Upper lobe of left lung (tissue), 6 donors: ENCODE measurements around the gene RBM4. TPM values are rescaled to one million over a fixed set of nuclear protein-coding genes. Genes with fewer than 3 reads are reported as not detected.
"Not testable (repeated sequence)": the region's sequence is repeated elsewhere in the genome, so short reads cannot be mapped to it uniquely, and the experiment has no call there.

Experiments used
- ATAC-seq, 2 donors: fragments of 200-7000 bp; cut with Tn5 transposase; one replicate each; pipeline ENCODE4 v1.9.1; 2022; ENCODE audit warnings: mild to moderate bottlenecking in 2 of 2, moderate library complexity in 2 of 2; ENCODE audit not compliant: low FRiP score in 2 of 2
- DNase-seq, 2 donors: peaks; one replicate each; pipeline ENCODE4 v3.0.0-alpha.2; 2019 to 2020
- H3K27ac ChIP-seq, 4 donors: fragments of 200-600 bp; sonication (generic); one replicate each; pipeline ENCODE4 v1.5.1; 2016 to 2019
- H3K27me3 ChIP-seq, 4 donors: fragments of 200-600 bp; sonication (generic); one replicate each; pipeline ENCODE4 v1.5.1; 2017 to 2019
- H3K36me3 ChIP-seq, 4 donors: fragments of 200-600 bp; sonication (generic); one replicate each; pipeline ENCODE4 v1.5.1; 2016 to 2019
- H3K4me1 ChIP-seq, 4 donors: fragments of 200-600 bp; sonication (generic); one replicate each; pipeline ENCODE4 v1.5.1; 2018 to 2019
- H3K4me3 ChIP-seq, 4 donors: fragments of 200-600 bp; sonication (generic); one replicate each; pipeline ENCODE4 v1.5.1; 2017 to 2019; ENCODE audit warnings: mild to moderate bottlenecking in 2 of 4, moderate library complexity in 1 of 4
- H3K9me3 ChIP-seq, 4 donors: fragments of 200-600 bp; sonication (generic); one replicate each; pipeline ENCODE4 v1.5.1; 2018 to 2019
- EP300 ChIP-seq, 4 donors: sonication (generic); formaldehyde crosslinking; IDR thresholded peaks; one replicate each; pipeline ENCODE4 v1.5.1; 2017; ENCODE audit warnings: antibody characterized with exemption in 4 of 4, control low read depth in 2 of 4
- POLR2A ChIP-seq, 4 donors: fragments of 450-650 bp; IDR thresholded peaks; one replicate each; pipeline ENCODE4 v1.5.1; 2016 to 2017; ENCODE audit warnings: antibody characterized with exemption in 4 of 4, mild to moderate bottlenecking in 2 of 4
- POLR2AphosphoS5 ChIP-seq, 2 donors: sonication (generic); formaldehyde crosslinking; IDR thresholded peaks; one replicate each; pipeline ENCODE4 v1.5.1; 2017; ENCODE audit warnings: antibody characterized with exemption in 2 of 2
- WGBS, 2 donors: methylation state at CpG; one replicate each; pipeline ENCODE4 v1.1.5; 2017 to 2018; 5-methylcytosine and 5-hydroxymethylcytosine counted together
- total RNA-seq, 6 donors: library from RNA; depleted of rRNA in 4 of 6; stranded (reverse); fragments of >200 nt in 4 of 6; gene quantifications; one replicate each; pipeline versions ENCODE4 v1.1.0 to v1.2.1, GENCODE V29; 2016 to 2021
- TF ChIP-seq, protein P1 (sequence below), 6 experiments: fragments of 450-650 bp in 4 of 6; fragments of 200-600 bp in 2 of 6; sonication (generic) in 2 of 6; IDR thresholded peaks; one replicate each; pipeline ENCODE4 v1.5.1; 2016 to 2019; ENCODE audit warnings: antibody characterized with exemption in 6 of 6
- donor health status: DM: no; HTN: no; CAD: no; lungs with moderate emphysema.
- donor health status: DM: no; HTN: yes; CAD: no; lungs with severe emphysema.

The RBM4 gene
- total RNA-seq, 6 donors from 2014 or later, result 62.4 to 103 (median 90.2) TPM

DNA sequence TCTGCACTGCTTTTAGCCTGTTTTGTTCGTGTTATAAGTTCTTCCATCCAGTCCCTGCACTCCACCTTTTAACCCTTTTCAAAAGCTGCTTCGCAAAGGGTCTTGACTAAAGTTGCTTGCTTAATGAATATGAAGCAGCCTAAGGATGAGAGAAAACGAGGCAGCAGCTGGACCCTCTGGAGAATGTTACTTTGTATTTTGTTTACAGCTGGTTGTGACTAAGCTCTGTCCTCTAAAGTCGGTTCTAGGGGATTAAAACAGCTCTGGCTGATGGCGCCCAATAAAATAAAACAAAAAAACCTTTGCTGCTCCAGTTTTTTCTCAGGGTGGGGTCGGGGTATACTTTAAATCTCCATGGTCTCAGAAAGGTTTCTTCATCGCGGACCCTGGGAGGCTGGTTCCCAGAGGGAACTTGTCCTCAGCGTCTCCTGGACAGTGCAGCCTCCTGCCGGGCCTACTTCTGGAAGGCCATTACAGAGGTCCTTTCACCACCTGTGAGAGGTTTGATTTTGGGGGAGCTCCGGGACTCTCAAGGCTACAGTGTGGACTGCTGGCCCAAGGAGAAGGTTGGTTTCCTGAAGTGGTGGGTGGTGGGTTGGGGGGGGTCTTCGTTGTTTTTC is 836 bp upstream of the RBM4 start:
- peak overlapping the region; percentile 80 to 97 (median 92) for H3K27ac ChIP-seq

DNA sequence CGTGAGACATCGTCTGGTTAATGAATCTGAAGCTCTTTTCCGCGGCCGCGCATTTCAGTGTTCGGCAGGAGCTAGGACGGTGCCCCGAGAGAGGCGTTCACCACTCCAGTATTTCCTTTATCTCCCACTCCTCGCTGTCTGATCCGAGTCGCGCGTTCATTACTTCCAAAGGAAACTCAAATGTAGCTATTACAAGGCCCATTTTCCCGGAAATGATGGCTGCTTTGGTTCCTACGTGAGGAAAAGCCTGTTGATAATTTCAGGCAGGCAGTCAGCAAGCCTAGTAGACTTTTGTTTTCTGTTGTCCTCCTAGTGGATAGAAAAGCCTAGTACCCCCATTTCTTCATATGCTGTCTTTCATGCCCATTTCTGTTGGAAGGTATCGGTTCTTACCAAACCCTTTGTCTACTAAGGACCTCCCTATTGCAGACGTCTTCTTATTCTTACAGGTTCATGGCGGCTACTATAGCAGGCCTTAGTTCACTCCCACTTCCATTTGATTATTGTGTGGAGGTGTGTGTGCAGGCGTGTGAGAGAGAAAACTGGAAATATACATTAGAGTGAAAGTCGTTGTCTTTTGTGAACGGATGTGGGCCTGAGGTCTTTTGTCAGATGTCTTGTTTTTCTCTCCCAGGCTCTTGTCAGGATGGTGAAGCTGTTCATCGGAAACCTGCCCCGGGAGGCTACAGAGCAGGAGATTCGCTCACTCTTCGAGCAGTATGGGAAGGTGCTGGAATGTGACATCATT is 737 bp downstream of the RBM4 start:
- no peaks in the 10 kb centered on the region for H3K9me3 ChIP-seq
- WGBS, 2 donors, result 6% methylated on average over 27 of the region's 27 CpGs
- H3K27ac ChIP-seq, result peak overlapping the region; percentile 91 to 97 (median 92)
- H3K4me3 ChIP-seq, result peak overlapping the region; percentile 72 to 87 (median 81)
- no peak for DNase-seq
- TF ChIP-seq POLR2A (IDR thresholded peaks at IDR 0.05), result no peak
- TF ChIP-seq EP300 (IDR thresholded peaks at IDR 0.05), result no peak
- TF ChIP-seq, protein P1, sequence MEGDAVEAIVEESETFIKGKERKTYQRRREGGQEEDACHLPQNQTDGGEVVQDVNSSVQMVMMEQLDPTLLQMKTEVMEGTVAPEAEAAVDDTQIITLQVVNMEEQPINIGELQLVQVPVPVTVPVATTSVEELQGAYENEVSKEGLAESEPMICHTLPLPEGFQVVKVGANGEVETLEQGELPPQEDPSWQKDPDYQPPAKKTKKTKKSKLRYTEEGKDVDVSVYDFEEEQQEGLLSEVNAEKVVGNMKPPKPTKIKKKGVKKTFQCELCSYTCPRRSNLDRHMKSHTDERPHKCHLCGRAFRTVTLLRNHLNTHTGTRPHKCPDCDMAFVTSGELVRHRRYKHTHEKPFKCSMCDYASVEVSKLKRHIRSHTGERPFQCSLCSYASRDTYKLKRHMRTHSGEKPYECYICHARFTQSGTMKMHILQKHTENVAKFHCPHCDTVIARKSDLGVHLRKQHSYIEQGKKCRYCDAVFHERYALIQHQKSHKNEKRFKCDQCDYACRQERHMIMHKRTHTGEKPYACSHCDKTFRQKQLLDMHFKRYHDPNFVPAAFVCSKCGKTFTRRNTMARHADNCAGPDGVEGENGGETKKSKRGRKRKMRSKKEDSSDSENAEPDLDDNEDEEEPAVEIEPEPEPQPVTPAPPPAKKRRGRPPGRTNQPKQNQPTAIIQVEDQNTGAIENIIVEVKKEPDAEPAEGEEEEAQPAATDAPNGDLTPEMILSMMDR (IDR thresholded peaks at IDR 0.05), result peak in 1 of 6 experiments; percentile 33
- H3K27me3 ChIP-seq, result no peaks in the 10 kb centered on the region
- peak in 1 of 2 donors; percentile 3 for ATAC-seq
- H3K4me1 ChIP-seq, result peaks cover 55 to 65% (median 59%) of the 10 kb centered on the region in 4 donors
- peaks cover 8 to 51% (median 33%) of the 10 kb centered on the region in 4 donors for H3K36me3 ChIP-seq

More for the DNA sequence above, 836 bp upstream of the RBM4 start:
- DNase-seq (no peak), ATAC-seq (peak; percentile 0 to 9)
- no peak for TF ChIP-seq EP300 (IDR thresholded peaks at IDR 0.05)
- TF ChIP-seq POLR2AphosphoS5 (IDR thresholded peaks at IDR 0.05), result no peak
- TF ChIP-seq POLR2A (IDR thresholded peaks at IDR 0.05), result no peak
- TF ChIP-seq, protein P1 (IDR thresholded peaks at IDR 0.05), result no peak
- no peaks in the 10 kb centered on the region for H3K9me3 ChIP-seq
- H3K4me1 ChIP-seq, result peaks cover 39 to 50% (median 43%) of the 10 kb centered on the region in 4 donors
- 57 to 59% methylated on average over 12 of the region's 12 CpGs for WGBS, 2 donors
- H3K4me3 ChIP-seq, result peak overlapping the region; percentile 18 to 85 (median 74)
- peaks cover 0 to 43% (median 20%) of the 10 kb centered on the region in 4 donors for H3K36me3 ChIP-seq
- H3K27me3 ChIP-seq, result no peaks in the 10 kb centered on the region

DNA sequence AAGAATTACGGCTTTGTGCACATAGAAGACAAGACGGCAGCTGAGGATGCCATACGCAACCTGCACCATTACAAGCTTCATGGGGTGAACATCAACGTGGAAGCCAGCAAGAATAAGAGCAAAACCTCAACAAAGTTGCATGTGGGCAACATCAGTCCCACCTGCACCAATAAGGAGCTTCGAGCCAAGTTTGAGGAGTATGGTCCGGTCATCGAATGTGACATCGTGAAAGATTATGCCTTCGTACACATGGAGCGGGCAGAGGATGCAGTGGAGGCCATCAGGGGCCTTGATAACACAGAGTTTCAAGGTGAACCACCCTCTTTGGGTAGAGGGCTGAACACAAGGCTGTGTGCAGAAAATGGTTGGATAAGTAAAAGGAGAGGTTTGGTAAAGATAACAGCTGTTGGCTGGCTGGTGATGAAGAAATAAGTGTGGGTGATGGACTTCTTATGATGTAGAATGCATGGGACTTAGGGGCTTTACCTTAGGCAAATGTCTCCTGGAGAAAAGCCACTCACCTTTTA is 1.4 kb downstream of the RBM4 start:
- not testable (repeated sequence) for H3K27me3 ChIP-seq, ATAC-seq, DNase-seq, H3K9me3 ChIP-seq
- peak overlapping the region in 1 of 4 donors; percentile 97 for H3K27ac ChIP-seq
- H3K36me3 ChIP-seq, result peaks cover 8 to 51% (median 37%) of the 10 kb centered on the region in 4 donors
- WGBS, 2 donors, result 52 to 62% methylated on average over 8 to 10 of the region's 10 CpGs
- H3K4me3 ChIP-seq, result peak overlapping the region in 3 of 4 donors; percentile 72 to 85 (median 77)
- peaks cover 61 to 72% (median 65%) of the 10 kb centered on the region in 4 donors for H3K4me1 ChIP-seq

DNA sequence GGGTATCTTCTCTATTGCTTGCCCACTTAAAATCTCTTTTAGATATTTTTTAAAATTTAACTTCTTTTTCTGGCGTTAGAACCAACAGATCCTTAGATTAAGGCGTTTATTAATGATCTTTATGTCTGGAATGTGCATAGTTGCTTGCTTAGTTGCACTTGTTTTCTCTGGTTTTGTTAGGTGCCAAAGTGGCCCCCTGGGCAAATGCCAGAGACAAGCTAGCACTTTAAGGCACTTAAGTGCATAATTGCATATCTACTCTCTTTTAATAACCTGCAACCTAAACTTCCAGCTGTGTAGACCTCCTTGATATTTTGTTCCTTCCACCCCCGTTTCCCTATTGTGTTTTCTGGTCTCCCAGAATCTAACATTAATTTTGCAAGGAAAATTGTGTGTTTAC is 3.3 kb downstream of the RBM4 start:
- ATAC-seq (no peak), DNase-seq (no peak)
- WGBS, 2 donors, result 21 to 25% methylated on average over 3 of the region's 3 CpGs
- TF ChIP-seq POLR2A (IDR thresholded peaks at IDR 0.05), result no peak
- TF ChIP-seq, protein P1 (IDR thresholded peaks at IDR 0.05), result no peak
- no peak for TF ChIP-seq POLR2AphosphoS5 (IDR thresholded peaks at IDR 0.05)
- TF ChIP-seq EP300 (IDR thresholded peaks at IDR 0.05), result no peak
- H3K27ac ChIP-seq, result no peak overlapping the region
- peaks cover 11 to 71% (median 53%) of the 10 kb centered on the region in 4 donors for H3K36me3 ChIP-seq
- peak overlapping the region in 3 of 4 donors; percentile 18 to 85 (median 77) for H3K4me3 ChIP-seq
- H3K9me3 ChIP-seq, result no peaks in the 10 kb centered on the region
- H3K27me3 ChIP-seq, result no peaks in the 10 kb centered on the region
- peaks cover 79 to 91% (median 81%) of the 10 kb centered on the region in 4 donors for H3K4me1 ChIP-seq

DNA sequence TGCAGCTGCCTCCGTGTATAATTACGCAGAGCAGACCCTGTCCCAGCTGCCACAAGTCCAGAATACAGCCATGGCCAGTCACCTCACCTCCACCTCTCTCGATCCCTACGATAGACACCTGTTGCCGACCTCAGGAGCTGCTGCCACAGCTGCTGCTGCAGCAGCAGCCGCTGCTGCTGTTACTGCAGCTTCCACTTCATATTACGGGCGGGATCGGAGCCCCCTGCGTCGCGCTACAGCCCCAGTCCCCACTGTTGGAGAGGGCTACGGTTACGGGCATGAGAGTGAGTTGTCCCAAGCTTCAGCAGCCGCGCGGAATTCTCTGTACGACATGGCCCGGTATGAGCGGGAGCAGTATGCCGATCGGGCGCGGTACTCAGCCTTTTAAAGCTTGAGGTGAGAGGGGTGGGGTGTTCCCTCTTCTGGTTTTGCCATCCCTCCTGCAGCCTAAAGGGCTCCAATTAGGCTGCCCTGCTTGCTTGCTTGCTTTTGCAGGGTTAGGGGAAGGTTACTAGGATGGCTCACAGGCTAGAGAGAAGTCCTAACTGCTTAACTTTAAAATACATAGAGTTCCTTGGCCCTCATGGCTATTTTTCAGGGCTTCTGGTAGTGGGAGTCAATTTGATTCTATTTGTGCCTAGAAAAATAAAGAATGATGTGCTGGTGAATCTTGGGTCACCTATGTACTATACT is 5.4 kb downstream of the RBM4 start:
- no peak for ATAC-seq
- H3K4me1 ChIP-seq, result peaks cover 70 to 86% (median 73%) of the 10 kb centered on the region in 4 donors
- no peaks in the 10 kb centered on the region for H3K9me3 ChIP-seq
- H3K36me3 ChIP-seq, result peaks cover 11 to 91% (median 65%) of the 10 kb centered on the region in 4 donors
- H3K4me3 ChIP-seq, result peak overlapping the region in 1 of 4 donors; percentile 85
- WGBS, 2 donors, result 78 to 94% methylated on average over 16 to 21 of the region's 24 CpGs
- DNase-seq, result peak in 1 of 2 donors; percentile 47
- TF ChIP-seq POLR2A (IDR thresholded peaks at IDR 0.05) (no peak), POLR2AphosphoS5 (IDR thresholded peaks at IDR 0.05) (no peak), EP300 (IDR thresholded peaks at IDR 0.05) (no peak)
- TF ChIP-seq, protein P1 (IDR thresholded peaks at IDR 0.05), result no peak
- no peaks in the 10 kb centered on the region for H3K27me3 ChIP-seq
- no peak overlapping the region for H3K27ac ChIP-seq
